Upper lobe of left lung (tissue), 6 donors: Measurements from ENCODE around the gene UBD. TPM values are rescaled to one million over a fixed set of nuclear protein-coding genes. Genes with fewer than 3 reads are reported as not detected.
A peak's percentile ranks its signal among the peaks of the same experiment; 100 is the strongest.

Experiments
- ATAC-seq, 2 donors: fragments of 200-7000 bp; cut with Tn5 transposase; one replicate each; pipeline ENCODE4 v1.9.1; 2022; ENCODE audit warnings: mild to moderate bottlenecking in 2 of 2, moderate library complexity in 2 of 2; ENCODE audit not compliant: low FRiP score in 2 of 2
- DNase-seq, 2 donors: peaks; one replicate each; pipeline ENCODE4 v3.0.0-alpha.2; 2019 to 2020
- H3K27ac ChIP-seq, 4 donors: fragments of 200-600 bp; sonication (generic); one replicate each; pipeline ENCODE4 v1.5.1; 2016 to 2019
- H3K27me3 ChIP-seq, 4 donors: fragments of 200-600 bp; sonication (generic); one replicate each; pipeline ENCODE4 v1.5.1; 2017 to 2019
- H3K36me3 ChIP-seq, 4 donors: fragments of 200-600 bp; sonication (generic); one replicate each; pipeline ENCODE4 v1.5.1; 2016 to 2019
- H3K4me1 ChIP-seq, 4 donors: fragments of 200-600 bp; sonication (generic); one replicate each; pipeline ENCODE4 v1.5.1; 2018 to 2019
- H3K4me3 ChIP-seq, 4 donors: fragments of 200-600 bp; sonication (generic); one replicate each; pipeline ENCODE4 v1.5.1; 2017 to 2019; ENCODE audit warnings: mild to moderate bottlenecking in 2 of 4, moderate library complexity in 1 of 4
- H3K9me3 ChIP-seq, 4 donors: fragments of 200-600 bp; sonication (generic); one replicate each; pipeline ENCODE4 v1.5.1; 2018 to 2019
- CTCF ChIP-seq, 6 experiments: fragments of 450-650 bp in 4 of 6; fragments of 200-600 bp in 2 of 6; sonication (generic) in 2 of 6; IDR thresholded peaks; one replicate each; pipeline ENCODE4 v1.5.1; 2016 to 2019; ENCODE audit warnings: antibody characterized with exemption in 6 of 6
- EP300 ChIP-seq, 4 donors: sonication (generic); formaldehyde crosslinking; IDR thresholded peaks; one replicate each; pipeline ENCODE4 v1.5.1; 2017; ENCODE audit warnings: antibody characterized with exemption in 4 of 4, control low read depth in 2 of 4
- POLR2A ChIP-seq, 4 donors: fragments of 450-650 bp; IDR thresholded peaks; one replicate each; pipeline ENCODE4 v1.5.1; 2016 to 2017; ENCODE audit warnings: antibody characterized with exemption in 4 of 4, mild to moderate bottlenecking in 2 of 4
- POLR2AphosphoS5 ChIP-seq, 2 donors: sonication (generic); formaldehyde crosslinking; IDR thresholded peaks; one replicate each; pipeline ENCODE4 v1.5.1; 2017; ENCODE audit warnings: antibody characterized with exemption in 2 of 2
- whole genome bisulfite sequencing, 2 donors: methylation state at CpG; one replicate each; pipeline ENCODE4 v1.1.5; 2017 to 2018; 5-methylcytosine and 5-hydroxymethylcytosine counted together
- total RNA-seq, 6 donors: library from RNA; depleted of rRNA in 4 of 6; stranded (reverse); fragments of >200 nt in 4 of 6; gene quantifications; one replicate each; pipeline versions ENCODE4 v1.1.0 to v1.2.1, GENCODE V29; 2016 to 2021
- donor health status: DM: no; HTN: no; CAD: no; lungs with moderate emphysema.
- donor health status: DM: no; HTN: yes; CAD: no; lungs with severe emphysema.

UBD gene
- total RNA-seq, 6 donors from 2014 or later = 0.76 to 3.6 (median 1.6) TPM; not detected in 2

- H3K4me3 ChIP-seq = no peak overlapping the region
- H3K36me3 ChIP-seq = no peaks in the 10 kb centered on the region
- H3K4me1 ChIP-seq = no peaks in the 10 kb centered on the region
- DNase-seq (no peak), ATAC-seq (no peak)
- whole genome bisulfite sequencing, 2 donors = 46 to 55% methylated on average over 6 of the region's 6 CpGs
- no peaks in the 10 kb centered on the region for H3K9me3 ChIP-seq
- no peak for TF ChIP-seq POLR2AphosphoS5 (IDR thresholded peaks at IDR 0.05)
- no peak for TF ChIP-seq CTCF (IDR thresholded peaks at IDR 0.05)
- no peak for TF ChIP-seq EP300 (IDR thresholded peaks at IDR 0.05)
- no peak for TF ChIP-seq POLR2A (IDR thresholded peaks at IDR 0.05)
- no peak overlapping the region for H3K27ac ChIP-seq
- no peaks in the 10 kb centered on the region for H3K27me3 ChIP-seq
Observed at GRCh38 chr6:29516108-29516507, 43.4 kb downstream of the UBD start.

GRCh38 chr6:29510746-29511300, 48.7 kb downstream of the UBD start:
- H3K9me3 ChIP-seq = no peaks in the 10 kb centered on the region
- H3K27me3 ChIP-seq = no peaks in the 10 kb centered on the region
- ATAC-seq (no peak), DNase-seq (no peak)
- 73 to 81% methylated on average over 2 of the region's 2 CpGs for WGBS, 2 donors
- no peaks in the 10 kb centered on the region for H3K4me1 ChIP-seq
- H3K27ac ChIP-seq = no peak overlapping the region
- H3K36me3 ChIP-seq = no peaks in the 10 kb centered on the region
- H3K4me3 ChIP-seq = no peak overlapping the region
- TF ChIP-seq POLR2AphosphoS5 (IDR thresholded peaks at IDR 0.05) = no peak
- no peak for TF ChIP-seq EP300 (IDR thresholded peaks at IDR 0.05)

GRCh38 chr6:29510202-29510601, 49.3 kb downstream of the UBD start:
- Histone ChIP-seq H3K4me1 (no peaks in the 10 kb centered on the region), H3K36me3 (no peaks in the 10 kb centered on the region), H3K27ac (no peak overlapping the region), H3K9me3 (no peaks in the 10 kb centered on the region), H3K27me3 (no peaks in the 10 kb centered on the region), H3K4me3 (no peak overlapping the region)
- 47 to 50% methylated on average over 4 of the region's 4 CpGs for WGBS, 2 donors
- ATAC-seq (no peak), DNase-seq (no peak)
- TF ChIP-seq POLR2A (IDR thresholded peaks at IDR 0.05) (no peak), CTCF (IDR thresholded peaks at IDR 0.05) (no peak), POLR2AphosphoS5 (IDR thresholded peaks at IDR 0.05) (no peak), EP300 (IDR thresholded peaks at IDR 0.05) (no peak)

- WGBS, 2 donors = 80 to 97% methylated on average over 5 to 8 of the region's 9 CpGs
- no peak for DNase-seq
- H3K9me3 ChIP-seq = no peaks in the 10 kb centered on the region
Observed at GRCh38 chr6:29509711-29510110, 49.8 kb downstream of the UBD start.

GRCh38 chr6:29509239-29509638, 50.3 kb downstream of the UBD start:
- WGBS, 2 donors = 67 to 93% methylated on average over 3 to 6 of the region's 6 CpGs
- Histone ChIP-seq H3K27me3 (no peaks in the 10 kb centered on the region), H3K9me3 (no peaks in the 10 kb centered on the region), H3K36me3 (no peaks in the 10 kb centered on the region), H3K4me3 (no peak overlapping the region), H3K4me1 (no peaks in the 10 kb centered on the region), H3K27ac (no peak overlapping the region)
- DNase-seq (no peak), ATAC-seq (no peak)
- TF ChIP-seq CTCF (IDR thresholded peaks at IDR 0.05) (no peak), POLR2AphosphoS5 (IDR thresholded peaks at IDR 0.05) (no peak), EP300 (IDR thresholded peaks at IDR 0.05) (no peak)

More at GRCh38 chr6:29509711-29510110, 49.8 kb downstream of the UBD start:
- ATAC-seq = no peak
- no peak for TF ChIP-seq POLR2A (IDR thresholded peaks at IDR 0.05)
- Histone ChIP-seq H3K4me1 (no peaks in the 10 kb centered on the region), H3K27ac (no peak overlapping the region), H3K27me3 (no peaks in the 10 kb centered on the region), H3K36me3 (no peaks in the 10 kb centered on the region), H3K4me3 (no peak overlapping the region)

DNA sequence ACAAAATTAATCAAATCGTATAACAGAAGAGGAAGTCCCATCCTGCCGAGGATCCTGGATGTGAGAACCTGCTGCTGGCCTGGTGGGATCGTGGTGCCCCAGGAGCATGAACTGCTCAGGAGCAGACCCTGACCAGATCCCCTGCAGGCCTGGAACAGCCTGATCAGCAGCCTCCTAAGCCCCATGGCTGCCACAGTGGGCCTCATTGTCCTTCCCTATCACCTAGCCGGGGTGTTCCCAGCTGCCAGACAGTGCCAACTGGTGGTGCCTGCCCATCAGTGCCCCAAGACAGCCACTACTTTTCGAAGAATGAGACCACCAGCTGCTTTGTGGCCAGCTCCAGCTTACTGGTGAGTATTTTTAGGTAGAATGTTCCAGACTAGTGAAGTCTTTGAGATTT, 52.2 kb downstream of the UBD start:
- ATAC-seq (no peak), DNase-seq (peak in 1 of 2 donors; percentile 16)
- no peaks in the 10 kb centered on the region for H3K27me3 ChIP-seq
- TF ChIP-seq CTCF (IDR thresholded peaks at IDR 0.05) = no peak
- TF ChIP-seq EP300 (IDR thresholded peaks at IDR 0.05) = no peak
- no peak for TF ChIP-seq POLR2AphosphoS5 (IDR thresholded peaks at IDR 0.05)
- no peak for TF ChIP-seq POLR2A (IDR thresholded peaks at IDR 0.05)
- H3K9me3 ChIP-seq = no peaks in the 10 kb centered on the region
- no peaks in the 10 kb centered on the region for H3K36me3 ChIP-seq
- WGBS, 2 donors = 73 to 79% methylated on average over 3 to 5 of the region's 5 CpGs
- no peak overlapping the region for H3K4me3 ChIP-seq
- H3K27ac ChIP-seq = no peak overlapping the region
- H3K4me1 ChIP-seq = no peaks in the 10 kb centered on the region
